HUDEP-2 (cell line): Measurements from ENCODE around the gene POPDC2.
"Not testable (repeated sequence)": the region's sequence is repeated elsewhere in the genome, so short reads cannot be mapped to it uniquely, and the experiment has no call there.

Source experiments
- DNase-seq, 76 experiments: peaks; one replicate each; lab custom pipeline; 2025; ENCODE audit not compliant: unreplicated experiment in 76 of 76; lab: John Stamatoyannopoulos, UW

The POPDC2 gene

DNA sequence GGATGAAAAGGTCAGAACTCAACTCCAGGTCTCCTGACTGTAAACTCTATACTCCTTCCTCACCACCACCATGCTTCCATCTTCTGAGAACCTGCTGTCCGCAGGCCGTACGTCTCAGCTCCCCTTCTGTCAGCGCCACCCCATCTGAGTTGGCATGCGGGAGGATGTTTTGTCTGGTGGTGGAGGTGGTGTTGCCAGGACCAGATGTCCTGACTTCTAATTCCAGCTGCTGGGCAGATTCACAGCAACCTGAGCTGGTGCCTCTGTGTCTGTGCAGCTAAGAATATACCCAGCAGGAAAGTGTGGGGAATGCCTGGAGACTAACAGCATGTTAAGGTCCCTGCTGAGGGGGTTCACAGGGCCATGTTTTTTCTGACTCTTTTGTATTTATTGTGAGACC lies 39.5 kb downstream of the POPDC2 start:
- DNase-seq: no peak

DNA sequence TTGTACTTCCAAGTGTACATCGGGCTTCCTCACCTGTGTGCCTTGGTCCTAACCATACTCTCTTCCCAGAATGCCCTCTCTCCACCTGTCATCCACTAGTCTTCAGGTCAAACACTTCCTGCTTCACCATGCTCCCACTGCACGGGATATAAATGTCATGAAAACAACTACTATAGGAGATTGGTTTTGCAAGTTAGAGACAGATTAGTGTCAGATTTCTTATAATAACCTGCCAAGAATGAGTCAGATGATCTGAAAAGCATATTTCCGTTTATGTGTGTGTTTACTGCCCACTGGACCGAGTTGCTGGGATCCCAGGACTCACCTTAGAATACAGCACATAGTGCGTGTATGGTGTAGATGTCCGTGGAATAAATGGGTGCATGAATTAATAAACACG lies 41.3 kb downstream of the POPDC2 start:
- DNase-seq: no peak

DNA sequence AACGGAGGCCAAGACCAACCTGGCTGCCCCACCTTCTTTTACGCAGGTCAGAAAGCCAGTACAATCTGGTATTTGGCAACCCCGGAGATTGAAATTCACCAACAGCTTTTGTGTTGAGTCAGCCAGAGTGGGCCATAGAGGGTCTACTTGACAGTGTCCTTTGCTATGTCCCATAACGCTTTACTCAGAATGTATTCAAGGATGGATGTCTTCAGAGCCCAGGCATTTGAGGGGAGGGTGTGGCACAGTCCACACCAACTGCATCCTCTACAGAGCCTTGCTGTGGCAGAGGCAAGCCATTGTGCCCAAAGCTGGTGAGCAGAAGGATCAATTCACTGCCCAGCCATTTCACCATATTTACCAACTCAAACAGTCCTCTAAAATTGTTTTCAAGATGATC lies 44.3 kb downstream of the POPDC2 start:
- DNase-seq: no peak

DNA sequence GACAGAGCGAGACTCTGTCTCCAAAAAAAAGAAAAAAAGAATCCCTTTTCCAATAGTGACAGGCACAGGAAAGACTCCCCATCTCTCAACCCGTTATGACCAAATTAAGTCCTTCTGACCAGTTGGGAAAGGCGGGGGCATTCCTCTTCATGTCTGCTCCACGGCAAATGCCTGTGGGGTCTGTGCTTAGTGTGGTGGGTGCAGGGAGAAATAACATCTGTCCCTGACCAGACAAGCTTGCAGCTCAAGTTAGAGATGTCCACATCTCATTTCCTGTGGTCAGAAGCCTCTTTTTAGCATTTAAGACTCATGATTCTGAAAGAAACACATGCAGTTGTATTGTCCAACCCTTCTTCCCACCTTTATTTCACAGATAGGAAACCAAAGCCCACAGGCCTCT lies 46.5 kb downstream of the POPDC2 start:
- no peak for DNase-seq

DNA sequence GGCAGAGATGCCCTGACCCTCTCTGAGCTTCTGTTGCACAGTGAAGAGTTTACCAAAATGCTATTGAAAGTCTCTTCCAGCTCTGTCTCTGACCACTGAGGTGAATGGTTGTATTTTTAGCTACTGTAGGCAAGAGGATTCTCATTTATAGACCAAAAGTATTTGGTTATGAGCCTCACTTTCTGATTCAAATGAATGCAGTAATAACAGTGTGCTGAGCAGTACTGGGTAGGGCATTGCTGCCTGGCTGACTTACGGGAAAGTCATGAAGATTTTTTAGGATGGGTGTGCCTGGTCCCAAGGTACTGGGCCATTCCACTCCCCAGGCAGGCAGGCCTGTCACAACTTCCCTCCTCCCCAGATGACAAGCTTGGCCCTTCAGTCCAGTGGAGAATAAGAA lies 47.2 kb downstream of the POPDC2 start:
- no peak for DNase-seq

DNA sequence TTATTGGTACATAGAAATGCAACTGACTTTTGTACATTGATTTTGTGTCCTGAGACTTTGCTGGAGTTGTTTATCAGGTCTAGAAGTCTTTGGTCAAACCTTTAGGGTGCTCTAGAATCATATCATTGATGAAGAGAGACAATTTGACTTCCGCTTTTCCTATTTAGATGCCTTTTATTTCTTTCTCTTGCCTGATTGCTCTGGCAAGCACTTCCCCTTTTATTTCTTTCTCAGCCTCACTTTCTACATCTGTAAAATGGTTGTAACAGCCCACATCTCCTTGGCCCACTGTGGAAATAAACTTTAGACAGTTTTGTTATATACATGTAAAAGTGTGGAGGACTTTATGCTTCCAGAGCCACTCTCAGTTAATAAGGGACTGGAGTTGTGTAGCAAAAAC lies 48.7 kb downstream of the POPDC2 start:
- no peak for DNase-seq

DNA sequence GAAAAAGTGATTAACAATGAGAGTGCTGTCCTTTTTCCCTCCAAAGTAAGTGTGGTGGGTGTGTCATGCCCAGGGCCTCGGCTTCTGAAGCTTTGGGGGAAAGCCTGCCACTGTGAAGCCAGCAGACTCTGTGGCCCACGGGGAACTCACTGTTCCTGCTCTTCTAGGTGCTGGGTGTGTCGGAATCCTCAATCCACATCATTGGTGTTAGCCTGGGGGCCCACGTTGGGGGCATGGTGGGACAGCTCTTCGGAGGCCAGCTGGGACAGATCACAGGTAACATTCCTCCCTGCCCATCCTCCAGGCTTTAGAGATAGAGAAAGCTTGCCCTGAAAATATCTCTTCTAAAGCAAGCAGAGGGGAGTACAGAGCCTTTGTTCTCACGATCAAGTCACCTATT lies 51.1 kb downstream of the POPDC2 start:
- no peak for DNase-seq

DNA sequence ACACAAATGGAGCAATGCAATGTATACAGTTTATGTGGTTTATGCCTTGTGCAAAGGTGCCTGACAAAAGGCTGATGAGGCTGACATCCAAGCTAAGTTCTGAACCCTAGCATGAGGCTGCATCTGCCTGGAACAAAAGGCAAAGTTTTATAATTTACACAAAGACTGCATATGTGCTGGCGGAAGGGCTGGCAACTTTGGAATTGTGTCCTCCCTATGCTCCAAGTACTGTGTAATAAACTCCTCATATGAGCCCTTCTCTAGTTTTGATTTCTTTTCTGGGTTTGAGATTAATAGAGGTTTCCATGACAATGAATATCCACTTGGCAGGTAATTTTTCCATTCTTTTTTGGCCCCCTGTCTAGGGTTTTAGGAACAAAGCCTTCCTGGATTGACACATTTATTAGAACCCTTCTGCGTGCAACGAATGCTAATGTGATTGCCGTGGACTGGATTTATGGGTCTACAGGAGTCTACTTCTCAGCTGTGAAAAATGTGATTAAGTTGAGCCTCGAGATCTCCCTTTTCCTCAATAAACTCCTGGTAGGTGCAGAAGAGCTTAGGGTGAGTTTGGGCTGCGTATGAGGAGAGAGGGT lies 51.9 kb downstream of the POPDC2 start:
- no peak for DNase-seq

DNA sequence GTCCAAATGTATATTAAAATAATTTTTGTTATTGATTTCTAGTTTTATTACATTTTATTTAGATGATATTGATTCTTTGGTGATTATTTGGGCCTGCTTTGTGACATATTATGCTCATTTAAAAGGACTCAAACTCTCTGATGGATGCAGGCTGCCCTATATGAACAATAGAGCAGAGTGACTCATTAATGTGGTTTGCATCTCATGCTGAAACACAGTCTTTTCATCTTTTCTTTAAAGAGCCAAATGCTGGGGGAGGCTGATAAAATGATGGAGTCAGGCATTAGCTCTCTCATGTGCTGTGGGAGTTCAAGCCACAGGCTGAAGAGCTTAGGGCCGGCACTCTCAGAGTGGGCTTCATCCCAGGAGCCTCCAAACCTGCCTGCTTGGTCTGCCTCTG lies 55.5 kb downstream of the POPDC2 start:
- DNase-seq: no peak

DNA sequence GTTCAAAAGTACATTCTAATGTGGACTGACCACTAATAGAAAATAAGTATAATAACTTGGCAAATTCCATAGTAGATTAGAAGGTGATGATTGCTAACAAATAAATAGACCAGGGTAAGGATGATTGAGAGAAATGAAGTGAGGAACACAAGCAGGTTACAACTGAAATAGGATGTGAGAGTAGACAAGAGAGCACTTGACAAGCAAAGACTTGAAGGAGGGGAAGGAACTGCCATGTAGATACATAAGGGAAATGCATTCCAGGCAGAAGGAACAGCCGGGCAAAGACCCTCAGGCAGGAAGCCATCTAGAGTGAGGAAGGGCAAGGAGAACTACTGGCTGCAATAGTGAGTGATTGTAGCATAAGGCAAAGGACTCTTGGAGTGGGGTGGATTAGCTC lies 57.7 kb downstream of the POPDC2 start:
- no peak for DNase-seq

DNA sequence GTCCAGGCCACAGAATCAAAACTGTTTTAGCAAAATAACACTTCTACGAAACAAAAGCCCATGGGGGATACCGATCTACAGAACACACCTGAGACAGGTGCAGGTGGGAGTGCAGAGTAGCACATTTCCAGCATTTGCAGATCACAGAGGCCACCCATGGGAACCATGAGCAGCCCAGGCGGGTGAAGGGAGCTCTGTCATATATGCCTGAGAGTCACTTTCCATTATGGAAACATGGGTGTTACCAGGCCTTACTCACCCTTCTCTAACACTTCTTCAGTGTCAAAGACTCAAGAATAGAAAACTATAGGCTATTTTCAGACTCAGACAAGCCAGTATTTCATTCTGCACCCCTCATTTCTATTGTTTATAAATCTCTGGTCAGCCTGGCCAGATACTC lies 59.2 kb downstream of the POPDC2 start:
- no peak for DNase-seq

DNA sequence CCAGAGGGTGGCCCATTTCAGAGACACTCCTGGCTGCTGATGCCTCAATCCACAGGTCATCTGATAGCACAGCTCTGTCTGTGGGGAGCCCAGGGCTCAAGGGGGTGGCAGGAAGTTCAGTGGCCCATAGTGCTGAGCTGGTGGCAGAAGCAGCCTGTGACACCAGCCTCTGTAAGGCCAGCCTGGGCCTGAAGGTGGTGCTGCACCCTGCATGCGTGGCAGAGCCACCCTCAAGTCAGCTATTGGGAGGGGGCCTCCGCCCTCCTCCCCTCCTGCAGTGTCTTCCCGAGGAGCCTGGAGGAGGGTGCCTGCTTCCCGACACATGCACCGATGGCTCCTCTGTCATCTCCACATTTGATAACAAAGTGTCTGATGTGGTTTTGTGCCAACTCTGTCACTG lies 59.7 kb downstream of the POPDC2 start:
- DNase-seq: peak in 6 of 76 experiments; percentile 3 to 37 (median 12)

DNA sequence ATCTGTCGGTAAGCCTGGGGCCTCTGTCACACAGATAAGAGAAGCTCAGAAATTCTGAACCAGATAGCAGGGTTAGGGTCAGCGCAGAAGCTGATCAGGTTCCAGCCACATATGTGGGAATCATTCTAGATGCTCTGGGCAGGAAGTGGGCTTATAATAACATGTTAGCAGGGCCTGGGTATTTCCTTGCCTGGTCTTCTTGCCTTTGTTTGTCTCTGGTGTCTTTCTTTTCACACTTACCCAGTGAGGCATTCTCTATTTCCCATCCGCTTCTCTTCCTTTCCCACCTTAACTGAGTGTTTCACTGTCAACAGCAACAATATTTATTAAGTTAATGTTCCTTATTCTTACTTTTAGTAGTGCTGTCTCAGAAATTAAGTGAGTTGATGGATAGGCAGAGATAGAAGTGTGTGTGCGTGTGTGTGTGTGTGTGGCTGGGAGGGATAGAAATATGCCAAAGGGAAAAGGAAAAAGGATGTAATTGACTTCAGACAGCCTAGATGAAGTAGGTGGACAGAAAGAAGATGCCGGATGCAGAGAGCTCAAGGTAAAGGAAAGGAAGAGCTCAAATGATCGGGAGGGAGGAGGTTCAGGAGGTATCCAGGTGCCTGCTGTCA lies 60.7 kb downstream of the POPDC2 start:
- DNase-seq: no peak

DNA sequence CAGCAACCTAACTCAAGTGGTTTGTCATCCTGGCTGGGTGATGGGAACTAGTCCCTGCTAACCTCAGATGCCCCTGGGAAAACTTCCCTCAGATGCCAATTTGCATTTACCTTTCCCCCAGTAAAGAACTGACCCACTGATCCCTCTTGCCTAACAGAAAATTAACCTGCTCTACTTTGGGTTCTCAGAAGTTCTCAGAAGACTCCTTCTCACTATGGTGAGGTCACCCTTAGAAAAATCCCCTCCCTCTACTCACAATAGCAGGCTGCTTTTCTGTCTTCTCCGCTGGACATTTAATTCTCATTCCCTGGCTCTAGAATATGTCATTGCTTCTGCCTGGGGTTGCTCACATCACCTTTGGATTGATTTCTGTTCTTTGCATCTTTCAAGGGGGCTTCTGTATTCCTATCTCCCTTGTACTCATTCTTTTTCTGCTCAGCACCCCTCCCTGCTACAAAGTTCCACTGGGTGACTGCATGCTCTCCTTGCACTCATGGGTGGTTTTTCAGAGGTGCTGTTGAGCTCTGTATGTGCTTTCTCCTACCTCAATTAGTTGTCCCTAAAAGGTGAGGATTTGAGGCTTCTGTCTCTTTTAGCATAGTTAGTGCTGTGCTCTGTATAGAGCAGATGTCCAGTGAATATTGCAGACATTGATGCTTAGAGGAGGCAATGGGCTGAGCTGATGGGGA lies 61.8 kb downstream of the POPDC2 start:
- DNase-seq: no peak

DNA sequence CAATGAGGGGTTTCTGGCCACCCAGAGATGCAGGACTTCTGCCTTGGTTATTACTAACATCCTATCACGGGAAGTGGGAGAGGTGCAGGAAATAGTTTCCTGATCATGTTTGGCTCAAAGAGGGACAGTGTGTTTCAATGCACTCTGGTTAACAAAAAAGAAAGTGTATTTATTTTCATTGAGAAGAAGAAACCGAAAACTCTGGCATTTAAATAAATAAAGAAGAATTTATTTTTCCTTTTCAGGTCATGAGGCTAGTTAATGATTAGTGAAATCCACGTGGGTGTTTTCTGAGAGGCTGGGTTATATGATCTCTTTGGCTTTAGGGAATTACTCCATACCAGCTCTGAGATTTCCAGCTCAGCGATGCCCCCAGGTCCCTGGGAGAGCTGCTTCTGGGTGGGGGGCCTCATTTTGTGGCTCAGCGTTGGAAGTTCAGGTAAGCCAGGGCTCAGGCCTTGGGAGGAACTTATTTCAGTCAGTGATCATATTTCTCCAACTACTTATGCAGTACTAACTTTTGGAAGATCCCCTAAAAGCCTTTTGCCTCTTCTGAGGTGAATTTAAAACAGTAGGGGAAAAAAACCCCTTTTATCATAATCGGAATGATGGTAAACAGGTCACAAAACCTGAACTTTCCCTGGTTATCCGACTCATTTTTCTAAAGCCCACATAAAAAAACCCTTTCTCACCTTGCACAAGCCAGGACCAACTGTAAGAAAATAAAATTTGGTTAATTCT lies 62.7 kb downstream of the POPDC2 start, which contains the start of gene PLA1A:
PLA1A (plus strand) TSS at position 338 of the 741 bp plus-strand sequence; CDS start at position 367, 29 bp downstream.
- no peak for DNase-seq

DNA sequence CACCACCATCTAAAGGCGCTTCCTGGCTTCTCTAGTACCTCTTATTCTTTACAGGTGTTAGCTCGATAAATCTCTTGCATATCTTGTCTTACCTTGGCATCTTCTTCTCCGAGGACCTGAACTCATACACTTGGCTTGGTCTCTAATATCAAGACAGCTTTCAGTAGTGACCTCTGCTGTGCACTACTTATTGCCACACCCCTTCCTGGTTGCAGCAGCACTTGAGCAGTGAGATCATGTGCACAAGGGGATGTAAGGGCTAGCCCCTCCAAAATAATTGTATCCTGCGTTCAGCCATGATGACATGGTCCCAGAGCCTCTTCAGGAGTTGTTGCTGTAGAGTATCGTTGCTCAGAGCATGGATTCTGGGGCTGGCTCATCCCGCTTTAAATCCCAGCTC lies 64.0 kb downstream of the POPDC2 start:
- no peak for DNase-seq

DNA sequence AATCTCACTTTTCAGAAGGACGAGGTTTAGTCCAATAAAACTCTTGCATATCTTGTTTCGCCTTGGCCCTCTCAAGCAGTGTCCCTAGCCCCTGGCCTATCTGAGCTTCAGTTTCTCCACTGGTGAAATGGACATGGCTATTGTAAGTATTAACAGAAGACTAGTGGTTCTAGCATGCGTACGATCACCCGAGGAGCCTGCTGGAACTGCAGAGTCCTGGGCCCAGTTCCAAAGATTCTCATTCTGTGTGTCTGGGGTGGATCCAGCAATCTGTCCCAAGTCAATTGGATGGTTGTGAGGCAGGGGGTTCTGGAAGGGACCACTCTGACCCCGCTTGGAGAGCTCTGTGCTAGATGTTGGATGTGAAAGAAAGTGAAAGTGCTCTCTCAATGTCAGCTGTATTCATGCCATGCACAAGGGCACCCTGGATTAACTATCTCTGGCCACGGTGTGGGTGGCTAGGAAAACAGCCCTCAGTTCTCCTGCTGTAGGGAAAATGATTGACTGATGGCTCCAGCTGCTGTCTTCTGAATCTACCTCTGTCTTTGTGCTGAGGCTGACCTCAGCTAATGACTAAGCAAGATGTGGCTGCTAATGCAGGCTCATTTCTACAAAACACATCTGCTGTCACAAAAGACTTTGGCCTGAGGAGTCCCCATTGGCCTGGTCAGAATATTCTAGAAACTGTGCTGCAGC lies 64.6 kb downstream of the POPDC2 start:
- no peak for DNase-seq

DNA sequence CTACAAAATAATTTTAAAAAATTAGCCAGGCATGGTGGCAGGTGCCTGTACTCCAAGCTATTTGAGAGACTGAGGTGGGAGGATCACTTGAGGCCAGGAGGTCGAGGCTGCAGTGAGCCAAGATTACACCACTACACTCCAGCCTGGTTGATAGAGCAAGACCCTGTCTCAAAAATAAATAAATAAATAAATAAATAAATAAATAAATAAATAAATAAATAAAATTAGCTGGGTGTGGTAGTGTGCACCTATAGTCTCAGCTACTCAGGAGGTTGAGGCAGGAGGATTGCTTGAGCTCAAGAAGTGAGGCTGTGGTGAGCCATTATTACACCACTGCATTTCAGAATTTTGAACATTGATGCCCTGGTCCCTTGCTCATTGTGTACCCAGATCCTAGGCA lies 65.5 kb downstream of the POPDC2 start:
- not testable (repeated sequence) for DNase-seq

DNA sequence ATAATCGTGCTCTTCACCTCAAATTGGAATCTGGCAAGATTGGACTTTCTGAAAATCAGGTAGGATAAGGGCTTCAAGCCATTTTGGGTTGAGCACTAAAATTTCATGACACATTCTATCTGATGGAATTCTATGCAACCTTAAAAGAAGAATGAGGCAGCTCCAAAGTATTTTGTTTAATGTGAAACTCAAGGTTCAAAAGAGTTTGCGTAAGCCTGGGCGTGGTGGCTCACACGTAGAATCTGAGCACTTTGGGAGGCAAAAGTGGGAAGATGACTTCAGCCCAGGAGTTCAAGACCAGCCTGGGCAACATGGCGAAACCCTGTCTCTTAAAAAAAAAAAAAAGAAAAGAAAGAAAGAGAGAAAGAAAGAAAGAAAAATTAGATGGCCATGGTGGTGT lies 66.3 kb downstream of the POPDC2 start:
- no peak for DNase-seq

DNA sequence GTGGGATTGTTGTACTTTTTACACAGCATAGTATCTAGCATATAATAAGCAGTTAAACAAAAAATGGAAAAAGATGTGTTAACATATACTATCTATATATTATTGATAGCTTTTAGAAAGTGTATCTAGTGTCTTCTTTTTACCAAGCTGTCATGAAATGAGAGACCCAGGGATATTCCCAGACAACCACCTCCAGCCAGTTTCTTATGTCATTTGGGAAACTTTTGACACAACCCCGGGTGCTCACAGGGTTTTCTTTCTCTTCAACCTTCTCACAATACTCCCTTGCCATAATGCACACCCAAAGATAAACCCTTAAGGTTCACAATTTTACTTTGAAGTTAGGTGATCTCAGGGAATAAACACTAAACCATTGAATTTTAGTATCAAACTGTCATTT lies 67.5 kb downstream of the POPDC2 start:
- DNase-seq: no peak
